MM.1S (cell line): ENCODE results near the gene SCRT2.

Experiments used
- DNase-seq: peaks from one replicate; pipeline ENCODE4 v3.0.0-alpha.2; 2015
- H2AFZ ChIP-seq: fragments of 300-600 bp; sonication (generic); 2 replicates; pipeline ENCODE4 v1.6.0; 2016; ENCODE audit warnings: antibody characterized with exemption, low read length
- H3F3A ChIP-seq: fragments of 300-600 bp; sonication (generic); 2 replicates; pipeline ENCODE4 v1.6.1; 2016; ENCODE audit warnings: mild to moderate bottlenecking, antibody characterized with exemption, low read length, moderate library complexity, mixed read lengths; ENCODE audit not compliant: insufficient read depth
- H3K27ac ChIP-seq: fragments of 300-600 bp; sonication (generic); 2 replicates; pipeline ENCODE4 v1.5.1; 2016; ENCODE audit warnings: mild to moderate bottlenecking, low read length
- H3K27me3 ChIP-seq: fragments of 300-600 bp; sonication (generic); replicated peaks from 2 replicates; pipeline ENCODE4 v1.6.0; 2016; ENCODE audit warnings: low read length; ENCODE audit not compliant: insufficient read depth
- H3K36me3 ChIP-seq: fragments of 300-600 bp; sonication (generic); replicated peaks from 2 replicates; pipeline ENCODE4 v1.6.1; 2016; ENCODE audit warnings: mild to moderate bottlenecking, low read length, mixed read lengths; ENCODE audit not compliant: insufficient read depth
- H3K4me1 ChIP-seq: fragments of 300-600 bp; sonication (generic); 2 replicates; pipeline ENCODE4 v1.6.1; 2016; ENCODE audit warnings: low read length, mixed read lengths
- H3K4me2 ChIP-seq: fragments of 300-600 bp; sonication (generic); 2 replicates; pipeline ENCODE4 v1.6.0; 2016; ENCODE audit warnings: low read depth, low read length
- H3K4me3 ChIP-seq: fragments of 300-600 bp; sonication (generic); 2 replicates; pipeline ENCODE4 v1.5.1; 2016; ENCODE audit warnings: low read length, mixed read lengths
- H3K79me2 ChIP-seq: fragments of 300-600 bp; sonication (generic); 2 replicates; pipeline ENCODE4 v1.6.1; 2016; ENCODE audit warnings: mixed run types, low read length, mixed read lengths
- H3K9ac ChIP-seq: fragments of 300-600 bp; sonication (generic); 2 replicates; pipeline ENCODE4 v1.6.1; 2016; ENCODE audit warnings: low read length, mixed read lengths
- H3K9me2 ChIP-seq: fragments of 300-600 bp; sonication (generic); replicated peaks from 2 replicates; pipeline ENCODE4 v1.6.1; 2016; ENCODE audit warnings: mild to moderate bottlenecking, low read length, mixed read lengths; ENCODE audit not compliant: insufficient read depth
- H3K9me3 ChIP-seq: fragments of 300-600 bp; sonication (generic); replicated peaks from 2 replicates; pipeline ENCODE4 v1.6.1; 2016; ENCODE audit warnings: mild to moderate bottlenecking, low read length, mixed read lengths; ENCODE audit not compliant: insufficient read depth
- H4K20me1 ChIP-seq: fragments of 300-600 bp; sonication (generic); 2 replicates; pipeline ENCODE4 v1.6.1; 2016; ENCODE audit warnings: mild to moderate bottlenecking, low read length, moderate library complexity, mixed read lengths; ENCODE audit not compliant: insufficient read depth
- CTCF ChIP-seq: fragments of 300-600 bp; sonication (generic); IDR thresholded peaks from 2 replicates; pipeline ENCODE4 v1.5.1; 2016; ENCODE audit warnings: antibody characterized with exemption, low read length, mixed read lengths
- EZH2 ChIP-seq: fragments of 300-600 bp; sonication (generic); optimal IDR thresholded peaks from 2 replicates; pipeline ENCODE3; 2017; ENCODE audit warnings: low read depth, mild to moderate bottlenecking, antibody characterized with exemption, low read length, mixed read lengths
- EZH2phosphoT487 ChIP-seq: fragments of 300-600 bp; sonication (generic); IDR thresholded peaks from 2 replicates; pipeline ENCODE4 v1.6.1; 2018; ENCODE audit warnings: antibody characterized with exemption, low read length

SCRT2 gene

GRCh38 chr20:650281-650680 is 25.3 kb downstream of the SCRT2 start:
- H3K9me2 ChIP-seq: no peaks in the 10 kb centered on the region
- peaks cover 2% of the 10 kb centered on the region; the same call in 1 of the 2 replicates for H3F3A ChIP-seq
- H3K27ac ChIP-seq: no peak overlapping the region
- no peak overlapping the region for H3K4me2 ChIP-seq
- peaks cover 7% of the 10 kb centered on the region; the same call in 1 of the 2 replicates for H4K20me1 ChIP-seq
- peaks cover 30% of the 10 kb centered on the region for H3K79me2 ChIP-seq
- H3K9ac ChIP-seq: no peak overlapping the region
- no peak for TF ChIP-seq EZH2
- TF ChIP-seq CTCF: no peak
- no peak for TF ChIP-seq EZH2phosphoT487
- H3K4me3 ChIP-seq: no peak overlapping the region
- H3K36me3 ChIP-seq: peaks cover 12% of the 10 kb centered on the region; the same call in 1 of the 2 replicates
- no peaks in the 10 kb centered on the region for H3K9me3 ChIP-seq
- H3K27me3 ChIP-seq: no peaks in the 10 kb centered on the region
- H2AFZ ChIP-seq: no peak overlapping the region
- DNase-seq: no peak
- H3K4me1 ChIP-seq: peaks cover 5% of the 10 kb centered on the region; the same call in 1 of the 2 replicates

- H2AFZ ChIP-seq: no peak overlapping the region
- peaks cover 2% of the 10 kb centered on the region; the same call in 1 of the 2 replicates for H3F3A ChIP-seq
- no peaks in the 10 kb centered on the region for H3K27me3 ChIP-seq
- no peak overlapping the region for H3K4me2 ChIP-seq
- no peak overlapping the region for H3K27ac ChIP-seq
- peaks cover 12% of the 10 kb centered on the region; the same call in 1 of the 2 replicates for H3K36me3 ChIP-seq
- no peaks in the 10 kb centered on the region for H3K9me3 ChIP-seq
- no peaks in the 10 kb centered on the region for H3K4me1 ChIP-seq
- TF ChIP-seq CTCF: no peak
- no peak for TF ChIP-seq EZH2phosphoT487
- TF ChIP-seq EZH2: no peak
- peaks cover 7% of the 10 kb centered on the region; the same call in 1 of the 2 replicates for H4K20me1 ChIP-seq
- peaks cover 27% of the 10 kb centered on the region for H3K79me2 ChIP-seq
- no peak overlapping the region for H3K9ac ChIP-seq
- H3K9me2 ChIP-seq: no peaks in the 10 kb centered on the region
- DNase-seq: no peak
- no peak overlapping the region for H3K4me3 ChIP-seq
Measured at GRCh38 chr20:647479-648019, 28.1 kb downstream of the SCRT2 start.

GRCh38 chr20:646868-647233 is 28.8 kb downstream of the SCRT2 start:
- H3K27ac ChIP-seq: no peak overlapping the region
- no peak overlapping the region for H2AFZ ChIP-seq
- peaks cover 7% of the 10 kb centered on the region; the same call in 1 of the 2 replicates for H4K20me1 ChIP-seq
- H3K4me1 ChIP-seq: no peaks in the 10 kb centered on the region
- no peak overlapping the region for H3K9ac ChIP-seq
- no peaks in the 10 kb centered on the region for H3K27me3 ChIP-seq
- TF ChIP-seq EZH2 (no peak), CTCF (no peak), EZH2phosphoT487 (no peak)
- H3K36me3 ChIP-seq: peaks cover 12% of the 10 kb centered on the region; the same call in 1 of the 2 replicates
- no peak overlapping the region for H3K4me2 ChIP-seq
- H3K79me2 ChIP-seq: peaks cover 20% of the 10 kb centered on the region
- no peak for DNase-seq
- no peaks in the 10 kb centered on the region for H3K9me2 ChIP-seq
- H3K9me3 ChIP-seq: no peaks in the 10 kb centered on the region
- H3F3A ChIP-seq: peaks cover 2% of the 10 kb centered on the region; the same call in 1 of the 2 replicates
- H3K4me3 ChIP-seq: no peak overlapping the region
